SU-DHL-6 (cell line): ENCODE measurements around the gene GORASP1.

ENCODE experiments used
- CTCF ChIP-seq: fragments of 200-600 bp; sonication (generic); IDR thresholded peaks from one replicate; pipeline ENCODE4 v1.5.1; 2017; ENCODE audit warnings: antibody characterized with exemption, mild to moderate bottlenecking, low read length, moderate library complexity; ENCODE audit not compliant: insufficient read depth, poor library complexity, severe bottlenecking
- EZH2phosphoT487 ChIP-seq: fragments of 200-600 bp; sonication (generic), shearing (Covaris generic); conservative IDR thresholded peaks from 2 replicates; pipeline ENCODE4 v1.6.1; 2018; ENCODE audit warnings: mild to moderate bottlenecking, antibody characterized with exemption, low read length, moderate library complexity, mixed read lengths

GRCh38 chr3:39112535-39112934 is 5.1 kb upstream of the GORASP1 start:
- TF ChIP-seq CTCF, result no peak
- TF ChIP-seq EZH2phosphoT487, result no peak
